HG03175 (cell line): ENCODE measurements around the gene ANKS3.

Experiments used
- ATAC-seq: cut with Tn5 transposase; IDR thresholded peaks from one replicate; pipeline ENCODE4 v1.9.1; 2021; ENCODE audit warnings: mild to moderate bottlenecking, moderate library complexity; ENCODE audit not compliant: unreplicated experiment

Gene ANKS3

DNA sequence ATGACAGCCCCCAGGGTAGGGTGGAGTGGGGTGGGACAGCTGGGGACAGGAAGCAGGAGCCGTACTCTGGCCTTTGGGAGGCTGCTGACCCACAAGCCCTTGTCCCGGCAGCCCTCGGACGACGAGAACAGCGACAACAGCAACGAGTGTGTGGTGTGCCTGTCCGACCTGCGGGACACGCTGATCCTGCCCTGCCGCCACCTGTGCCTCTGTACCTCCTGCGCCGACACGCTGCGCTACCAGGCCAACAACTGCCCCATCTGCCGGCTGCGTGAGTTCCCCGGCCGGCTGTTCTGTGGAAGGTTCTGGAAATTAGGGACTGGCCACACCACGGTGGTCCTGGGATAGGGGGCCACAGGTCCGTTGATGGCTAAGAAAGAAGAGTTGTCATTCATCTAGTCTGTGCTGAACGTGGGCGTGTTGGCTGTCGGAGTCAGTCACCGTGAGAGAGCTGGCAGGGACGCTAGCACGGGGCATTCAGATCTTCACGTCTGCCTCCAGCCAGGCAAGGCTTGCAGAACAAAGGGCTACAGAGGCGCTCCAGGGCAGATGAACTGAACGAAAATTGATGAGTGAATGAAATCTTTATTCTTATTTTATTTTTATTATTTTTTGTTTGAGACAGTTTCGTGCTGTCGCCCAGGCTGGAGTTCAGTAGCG lies 60.6 kb downstream of the ANKS3 start:
- ATAC-seq, result no peak

DNA sequence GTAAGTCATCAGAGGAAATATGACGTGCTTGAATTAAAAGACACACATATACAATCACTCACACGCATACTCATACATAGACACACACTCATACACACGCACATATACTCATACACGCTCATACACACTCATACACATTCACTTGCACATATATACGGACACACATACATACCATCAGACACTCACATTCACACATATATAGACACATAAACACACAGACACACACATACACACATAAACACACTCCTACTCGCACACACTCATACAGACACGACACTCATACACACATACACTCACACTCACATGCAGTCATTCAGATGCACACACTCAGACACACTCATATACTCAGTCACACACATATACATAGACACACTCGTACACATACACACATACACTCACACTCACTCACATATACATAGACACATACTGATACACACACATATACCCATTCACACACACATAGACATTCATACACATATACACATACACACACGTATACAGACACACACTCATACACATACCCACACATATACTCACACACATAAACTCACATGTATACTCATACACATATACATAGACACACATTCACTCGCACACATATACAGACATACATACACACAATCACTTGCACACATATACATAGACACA lies 65.6 kb downstream of the ANKS3 start:
- no peak for ATAC-seq

DNA sequence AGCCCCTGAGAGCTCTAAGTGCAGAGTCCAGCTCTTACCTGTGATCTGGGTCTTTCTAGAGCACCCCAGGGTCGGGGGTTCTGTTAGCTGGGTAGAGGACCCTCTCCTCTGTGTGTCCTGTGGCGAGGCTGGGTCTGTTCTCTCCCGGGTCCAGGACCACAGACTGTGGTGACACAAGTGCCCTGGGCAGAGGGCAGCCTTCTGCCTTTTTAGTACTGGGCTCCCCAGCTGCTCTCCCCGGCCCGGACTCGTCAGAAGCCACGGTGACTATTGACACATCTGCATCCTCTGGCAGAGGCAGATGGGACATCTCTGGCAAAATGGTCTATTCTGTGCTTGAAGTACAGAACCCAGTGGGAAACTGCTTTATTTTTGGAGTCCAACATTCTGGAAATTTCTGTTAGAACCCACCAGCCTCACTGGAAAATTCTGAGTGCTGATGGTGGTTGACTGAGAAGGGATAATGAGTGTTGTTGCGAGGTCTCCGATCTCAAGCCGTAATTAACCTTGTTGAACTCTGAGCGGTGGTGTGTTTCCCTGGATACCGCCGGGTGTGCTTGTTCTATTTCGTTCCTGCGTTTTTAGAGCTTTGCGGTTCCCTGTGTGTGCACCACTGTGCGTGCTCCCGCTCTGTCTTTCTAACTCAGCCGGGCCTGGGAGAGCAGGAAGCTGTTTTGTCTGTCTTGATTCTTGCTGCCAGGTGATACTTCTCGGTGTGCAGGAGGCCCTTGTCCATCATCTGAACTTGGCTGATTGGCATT lies 66.7 kb downstream of the ANKS3 start:
- ATAC-seq, result no peak

DNA sequence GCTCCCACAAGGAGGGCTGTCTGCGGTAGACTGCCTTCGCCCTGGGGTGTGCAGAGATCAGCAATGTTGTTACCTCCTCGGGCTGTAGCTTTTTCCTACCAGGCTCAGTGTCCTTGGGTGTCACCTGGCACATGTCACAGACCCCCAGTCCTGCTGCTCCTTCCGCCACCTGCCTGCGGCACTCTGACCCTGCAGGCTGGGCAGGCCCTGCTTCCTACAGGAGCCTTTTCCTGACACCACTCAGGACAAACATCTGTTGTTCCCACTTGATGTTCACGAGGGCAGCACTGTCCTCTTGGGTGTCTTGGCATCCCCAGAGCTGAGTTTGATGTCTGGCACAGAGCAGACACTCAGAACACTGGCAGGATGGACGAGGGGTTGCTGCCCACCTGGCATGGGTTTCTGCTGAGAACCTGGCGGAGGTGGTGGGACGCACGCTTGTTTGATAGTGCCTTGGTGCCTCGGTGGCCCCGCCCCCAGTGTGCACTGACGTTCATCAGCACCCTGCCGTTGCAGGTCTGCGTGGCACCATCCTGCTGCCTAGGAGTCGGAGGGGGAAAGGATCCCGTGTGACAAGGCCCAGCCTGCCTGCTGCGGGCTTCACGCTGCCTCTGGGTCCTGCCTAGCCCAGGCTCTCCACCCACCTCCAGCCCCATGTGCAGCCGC lies 67.4 kb downstream of the ANKS3 start:
- no peak for ATAC-seq

DNA sequence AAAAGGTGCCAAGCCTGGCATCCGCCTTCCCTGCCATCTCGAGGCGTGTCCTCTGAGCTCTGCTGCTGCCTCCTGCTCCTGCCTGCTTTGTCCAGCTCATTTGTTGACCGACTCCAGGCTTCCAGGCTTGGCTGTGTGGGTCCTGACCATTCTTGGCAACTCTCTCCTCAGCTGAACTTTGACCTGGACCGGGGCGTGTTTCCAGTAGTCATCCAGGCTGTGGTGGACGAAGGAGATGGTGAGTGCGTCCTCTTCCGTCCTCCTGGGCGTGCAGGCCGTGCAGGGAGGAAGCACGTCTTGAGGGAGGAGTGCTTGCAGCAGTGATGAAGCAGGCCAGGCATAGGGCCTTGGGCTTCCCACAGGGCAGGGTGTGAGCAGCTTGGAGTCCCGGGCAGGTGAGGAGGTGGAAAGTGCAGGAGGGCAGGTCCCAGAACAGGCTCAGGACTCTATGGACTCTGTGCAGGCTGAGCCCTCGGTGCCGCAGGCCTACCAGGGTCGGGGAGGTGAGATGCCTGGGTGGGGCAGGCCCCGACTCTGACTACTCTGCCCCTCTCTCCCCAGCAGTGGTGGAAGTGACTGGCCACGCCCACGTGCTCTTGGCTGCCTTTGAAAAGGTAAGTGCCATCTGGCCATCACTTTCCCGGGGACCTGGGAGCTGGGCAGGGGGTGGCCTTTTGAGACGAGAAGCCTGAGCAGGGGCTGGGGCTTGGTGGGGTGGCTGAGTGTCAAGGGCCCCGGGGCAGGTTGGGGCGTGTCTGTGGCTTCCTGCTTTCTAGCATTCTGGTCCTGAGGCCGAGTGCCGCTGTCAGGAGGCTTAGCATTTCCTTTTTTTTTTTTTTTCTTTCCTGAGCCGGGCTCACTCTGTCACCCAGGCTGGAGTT lies 69.3 kb downstream of the ANKS3 start:
- ATAC-seq, result no peak

DNA sequence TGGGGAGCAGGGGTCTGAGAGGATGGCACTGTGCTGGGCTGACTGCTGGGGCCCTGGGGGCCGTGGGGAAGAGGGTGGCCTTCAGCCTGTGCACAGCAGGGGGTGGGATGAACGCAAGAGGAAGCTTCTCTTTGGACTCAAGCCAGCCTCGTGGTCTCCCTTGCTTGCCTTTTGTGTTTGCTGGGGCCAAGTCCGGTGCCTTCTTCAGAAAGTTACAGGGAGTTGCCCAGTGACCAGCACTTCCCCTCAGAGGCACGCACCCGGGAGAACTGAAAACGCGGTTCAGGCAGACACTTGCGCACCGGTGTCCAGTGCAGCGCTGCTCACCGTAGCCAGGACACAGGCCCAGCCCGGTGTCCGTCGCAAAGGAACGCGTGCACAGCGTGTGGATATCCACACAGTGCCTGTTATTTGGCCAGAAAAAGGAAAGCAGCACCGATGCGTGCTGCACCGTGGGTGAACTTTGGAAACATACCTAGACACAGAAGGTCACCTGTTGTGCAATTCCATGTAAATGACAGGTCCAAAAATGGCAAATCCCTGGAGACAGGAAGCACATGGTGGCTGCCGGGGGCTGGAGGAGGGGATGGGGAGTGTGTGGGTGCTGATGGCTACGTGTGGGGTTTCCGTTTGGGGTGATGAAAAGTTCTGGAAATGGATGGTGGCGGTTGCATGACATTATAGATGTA lies 70.2 kb downstream of the ANKS3 start:
- no peak for ATAC-seq

DNA sequence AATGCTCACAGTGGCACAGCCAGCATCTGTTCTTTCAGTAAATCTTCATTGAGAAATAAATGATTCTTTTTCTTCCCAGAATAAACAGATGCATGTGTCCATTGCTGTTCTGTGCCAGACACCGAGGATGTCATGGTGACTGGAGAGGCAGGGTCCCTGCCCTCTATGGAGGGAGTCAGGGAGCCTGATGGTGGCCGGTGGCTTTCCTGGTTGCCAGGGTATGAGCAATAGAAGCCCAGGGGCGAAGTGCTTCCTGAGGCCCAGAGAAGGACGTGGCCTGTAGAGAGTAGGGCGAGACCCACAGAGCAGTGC lies 70.7 kb downstream of the ANKS3 start:
- ATAC-seq, result no peak

DNA sequence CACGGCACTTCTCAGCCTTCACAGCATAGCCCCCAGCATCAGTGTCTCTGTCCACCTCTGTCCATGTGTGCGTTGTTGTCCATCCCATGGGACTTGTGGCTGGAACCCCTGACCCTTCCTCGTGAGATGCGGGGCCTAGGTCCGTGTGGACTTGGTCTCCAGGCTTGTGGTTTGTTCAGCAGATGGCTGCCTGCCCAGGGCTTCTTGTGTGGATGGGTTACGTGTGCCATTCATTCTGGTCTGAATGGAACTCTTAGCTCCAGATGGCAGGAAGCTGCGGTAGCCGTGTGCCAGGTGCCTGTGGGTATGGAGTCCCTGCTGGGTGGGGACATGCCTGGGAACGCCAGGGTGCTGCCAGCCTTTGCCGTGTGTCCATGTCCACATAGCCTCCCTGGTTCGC lies 72.4 kb downstream of the ANKS3 start:
- no peak for ATAC-seq

DNA sequence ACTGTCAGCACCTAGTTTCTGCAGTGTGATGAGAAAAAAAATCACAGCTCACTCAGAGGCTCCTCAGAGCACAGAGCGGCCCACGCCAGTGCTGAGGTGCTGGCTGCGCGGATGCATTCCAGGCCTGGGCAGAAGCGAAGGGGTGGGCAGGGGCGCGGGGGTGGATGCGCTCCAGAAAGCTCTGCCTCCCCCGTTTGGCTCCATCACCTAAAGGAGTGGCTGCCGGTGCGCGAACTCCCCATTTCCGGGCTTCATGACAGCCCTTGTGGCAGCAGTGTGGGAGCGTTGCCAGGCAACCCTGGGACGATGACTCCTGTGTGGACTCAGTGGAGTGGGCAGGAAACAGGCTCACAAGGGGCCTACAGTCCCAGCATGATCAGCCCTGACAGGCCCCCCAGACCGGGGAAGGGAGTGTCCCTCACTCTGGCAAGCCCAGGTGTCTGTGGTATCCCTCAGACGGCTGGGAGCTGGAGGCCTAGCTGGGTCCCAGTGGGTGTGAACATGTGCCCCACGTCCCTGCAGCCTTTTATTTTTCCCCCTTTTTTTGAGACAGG lies 73.5 kb downstream of the ANKS3 start:
- no peak for ATAC-seq

DNA sequence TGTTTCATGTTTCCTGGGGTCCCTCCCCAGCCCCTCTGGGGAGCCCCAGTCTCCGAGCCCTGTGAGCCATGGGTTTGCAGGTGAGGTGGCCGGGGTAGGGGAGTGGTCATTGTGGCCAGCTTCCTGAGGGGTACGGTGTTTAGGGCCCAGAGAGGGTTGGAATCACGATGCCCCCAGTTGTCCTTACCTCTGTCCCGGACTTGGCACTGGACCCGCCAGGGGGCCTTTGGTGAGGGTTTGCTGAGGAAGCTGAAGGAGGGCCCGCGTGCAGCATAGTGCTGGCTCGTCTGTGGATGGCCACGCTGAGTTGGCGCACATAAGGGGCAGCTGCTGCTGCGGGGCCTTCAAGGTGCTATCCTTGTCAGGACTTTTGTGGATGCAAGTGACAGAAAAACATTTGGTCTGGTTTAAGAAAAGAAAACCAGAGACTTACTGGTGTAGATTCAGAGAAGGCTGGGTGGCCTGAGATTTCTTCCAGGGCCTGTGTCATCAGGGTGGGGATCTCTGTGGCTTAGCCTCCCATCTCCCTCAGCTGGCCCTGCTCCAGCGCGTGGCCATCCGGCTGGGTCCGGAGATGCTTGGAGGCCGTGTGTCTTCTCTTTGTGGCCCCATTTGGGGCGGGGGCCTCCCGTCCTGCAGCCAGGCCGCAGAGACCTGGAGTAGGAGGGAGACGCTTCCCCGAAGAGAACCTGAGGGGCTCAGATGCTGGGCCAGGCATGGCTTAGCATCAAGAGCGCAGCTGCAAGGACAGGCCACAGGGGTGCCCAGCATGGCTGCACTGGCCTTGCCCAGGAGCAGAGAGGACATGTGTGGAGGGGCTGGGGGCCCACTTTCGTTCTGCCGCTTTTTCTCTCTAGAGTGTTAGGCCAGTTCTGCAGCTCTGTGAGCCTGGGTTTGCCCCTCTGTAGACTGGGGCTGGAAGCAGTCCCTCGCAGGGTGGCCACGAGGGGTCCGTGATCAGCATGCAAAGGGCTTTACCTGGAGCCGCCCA lies 74.4 kb downstream of the ANKS3 start:
- no peak for ATAC-seq

DNA sequence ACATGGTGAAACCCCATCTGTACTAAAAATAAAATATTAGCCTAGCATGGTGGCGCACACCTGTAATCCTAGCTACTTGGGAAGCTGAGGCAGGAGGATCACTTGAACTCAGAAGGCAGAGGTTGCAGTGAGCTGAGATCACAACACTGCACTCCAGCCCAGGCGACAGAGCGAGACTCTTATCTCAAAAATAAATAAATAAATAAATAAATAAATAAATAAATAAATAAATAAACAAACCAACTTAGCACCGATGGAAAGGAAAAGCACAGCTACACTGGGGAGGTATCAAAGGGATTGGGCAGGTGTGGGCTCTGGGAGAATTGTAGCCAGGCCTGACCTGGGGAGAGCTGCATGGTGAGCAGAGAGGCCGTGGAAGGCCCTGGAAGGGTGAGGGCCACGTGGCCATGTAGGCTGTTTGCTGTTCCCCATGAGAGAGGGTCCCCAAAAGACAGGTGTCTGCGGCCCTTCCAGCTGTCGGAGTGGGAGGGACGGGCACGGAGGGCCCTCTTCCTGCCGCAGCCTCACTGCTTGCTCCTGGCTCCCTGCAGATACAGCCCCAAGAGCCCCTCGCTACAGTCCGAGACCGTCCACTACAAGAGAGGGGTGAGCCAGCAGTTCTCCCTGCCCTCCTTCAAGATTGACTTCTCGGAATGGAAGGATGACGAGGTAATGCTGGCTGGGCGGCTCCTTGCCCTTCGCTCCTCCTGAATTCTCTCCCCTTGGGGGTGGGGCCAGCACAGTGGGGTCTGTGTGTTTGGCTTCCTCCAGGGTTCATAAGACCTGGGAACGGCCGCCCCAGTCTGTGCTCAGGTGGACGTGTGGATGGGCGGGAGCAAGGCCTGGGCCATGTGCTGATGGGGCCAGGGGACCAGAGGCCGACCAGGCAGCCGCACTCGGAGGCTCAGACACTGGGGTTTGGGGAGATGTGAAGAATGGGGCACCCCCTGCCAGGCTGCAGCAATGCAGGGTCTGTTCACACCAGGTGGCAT lies 77.1 kb downstream of the ANKS3 start:
- ATAC-seq, result no peak

DNA sequence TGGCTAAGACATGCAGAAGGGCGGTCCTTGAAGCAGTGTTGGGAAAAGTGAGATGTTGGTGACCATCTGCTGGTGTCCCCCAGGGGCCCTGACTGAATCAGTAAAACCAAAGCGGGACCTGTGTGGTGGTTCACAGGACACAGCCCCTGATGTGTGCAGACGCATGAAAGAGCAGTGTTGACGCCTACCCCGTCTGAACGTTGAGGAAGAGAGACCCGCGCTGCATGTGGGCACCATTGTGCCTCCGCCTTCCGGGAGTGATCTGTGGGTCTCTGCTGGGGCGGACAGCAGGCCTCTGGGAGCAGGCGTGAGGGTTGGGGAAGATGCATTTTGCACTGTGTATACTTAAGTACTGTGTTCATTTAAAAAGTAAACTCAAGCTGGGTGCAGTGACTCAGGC lies 77.8 kb downstream of the ANKS3 start:
- no peak for ATAC-seq

DNA sequence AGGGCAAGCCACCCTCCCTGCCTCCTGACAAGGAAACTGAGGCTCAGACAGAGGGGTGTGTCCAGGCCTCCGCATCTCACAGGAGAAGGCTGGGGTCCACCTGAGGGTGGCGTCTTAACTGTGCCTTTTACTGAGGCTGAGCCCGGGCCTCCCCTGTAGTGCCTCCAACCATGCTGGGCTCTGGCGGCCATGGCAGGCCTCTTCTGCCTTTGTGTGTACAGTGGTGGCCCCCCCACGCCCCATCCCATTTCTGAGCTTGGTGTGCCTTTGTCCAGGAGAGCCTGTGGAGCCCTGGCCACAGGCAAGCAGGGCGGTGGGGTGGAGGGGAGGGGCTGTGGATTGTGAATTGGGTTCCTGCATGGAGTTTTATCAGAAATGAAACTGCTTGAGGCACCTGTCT lies 78.3 kb downstream of the ANKS3 start:
- no peak for ATAC-seq

DNA sequence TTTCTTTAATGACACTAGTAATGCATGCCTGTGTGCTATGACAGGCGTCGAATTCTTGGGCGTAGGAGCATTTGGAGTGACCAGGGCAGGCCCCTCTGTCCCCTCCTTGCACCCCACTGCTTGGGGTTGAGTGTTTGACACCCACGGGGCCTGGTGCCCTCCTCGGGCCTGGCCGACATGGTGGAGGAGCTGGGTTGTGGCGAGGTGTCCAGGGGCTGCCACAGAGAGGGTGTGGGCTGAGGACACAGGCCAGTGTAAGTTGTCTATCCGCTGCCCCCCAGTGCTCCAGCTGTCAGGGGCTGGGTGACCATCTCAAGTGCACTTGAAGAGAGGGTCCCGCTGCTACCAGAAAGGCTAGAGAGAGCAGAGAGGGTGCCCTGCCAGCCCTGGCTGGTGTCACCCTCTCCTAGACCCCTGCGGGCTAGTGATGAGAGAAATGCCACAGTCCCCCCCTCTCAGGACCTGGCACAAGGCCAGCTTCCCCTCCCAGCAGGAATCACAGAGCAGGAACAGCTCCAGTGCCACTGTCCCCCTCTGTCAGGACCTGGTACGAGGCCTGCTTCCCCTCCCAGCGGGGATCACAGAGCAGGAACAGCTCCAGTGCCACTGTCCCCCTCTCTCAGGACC lies 79.0 kb downstream of the ANKS3 start:
- ATAC-seq, result no peak

DNA sequence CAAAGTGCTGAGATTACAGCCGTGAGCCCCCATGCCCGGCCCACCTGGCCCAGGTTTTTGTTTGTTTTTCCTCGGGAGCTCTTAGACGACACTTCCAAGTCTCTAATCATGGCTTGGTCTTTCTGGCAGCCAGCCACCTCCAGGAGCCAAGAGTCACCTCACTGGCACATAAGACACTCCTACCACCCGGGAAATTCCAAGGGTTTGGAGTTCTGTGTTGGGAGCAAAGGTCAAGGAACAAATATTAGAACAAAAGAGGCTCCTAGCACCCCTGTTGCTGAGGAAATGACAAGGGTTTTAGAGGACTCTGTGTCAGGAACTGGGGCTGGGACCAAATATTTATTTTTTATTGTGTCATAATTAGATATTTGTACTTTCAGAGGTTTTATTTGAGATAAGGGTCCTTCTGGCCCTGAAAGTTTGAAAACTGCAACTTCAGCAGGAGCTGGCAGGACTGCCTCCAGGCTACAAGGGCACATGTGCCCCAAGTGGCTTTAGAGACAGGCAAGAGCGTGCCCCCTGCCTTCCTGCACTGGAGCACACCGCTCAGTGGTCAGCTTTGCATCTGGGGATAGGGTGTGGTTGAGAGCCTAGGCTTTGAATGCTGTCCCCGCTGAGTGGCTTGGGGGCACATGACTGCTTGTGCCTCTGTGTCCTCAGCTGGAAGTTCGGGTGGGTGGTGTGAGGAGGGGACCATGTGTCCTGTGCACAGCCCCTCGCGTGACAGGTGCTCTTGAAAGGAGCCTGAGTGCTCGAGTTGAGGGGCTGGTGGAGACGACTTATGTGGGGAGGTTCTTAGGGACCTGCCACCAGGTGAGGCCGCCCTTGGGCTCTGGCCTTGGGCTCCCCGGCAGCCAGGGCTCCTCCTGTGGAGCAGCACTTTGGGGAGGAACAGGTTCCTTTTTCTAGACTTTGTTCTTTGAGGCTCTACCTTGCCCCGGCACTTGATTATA lies 79.8 kb downstream of the ANKS3 start:
- no peak for ATAC-seq

DNA sequence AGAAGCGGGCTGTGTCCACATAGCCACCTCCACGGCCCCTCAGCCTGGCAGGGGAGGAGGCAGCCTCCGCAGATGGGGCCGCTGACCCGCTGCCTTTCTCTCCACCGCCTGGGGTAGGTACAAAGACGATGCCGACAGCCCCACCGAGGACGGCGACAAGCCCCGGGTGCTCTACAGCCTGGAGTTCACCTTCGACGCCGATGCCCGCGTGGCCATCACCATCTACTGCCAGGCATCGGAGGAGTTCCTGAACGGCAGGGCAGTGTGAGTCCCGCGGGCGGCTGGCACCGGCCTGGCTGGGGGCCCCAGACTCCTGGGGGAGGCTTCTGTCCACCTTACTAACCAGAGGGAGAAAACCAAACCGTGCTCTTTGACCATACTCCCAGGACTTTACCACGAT lies 81.5 kb downstream of the ANKS3 start:
- no peak for ATAC-seq
